Neural cell (in vitro differentiated cells): Measurements from ENCODE around the gene ZNF346. TPM values are rescaled to one million over a fixed set of nuclear protein-coding genes. Genes with fewer than 3 reads are reported as not detected.

Source experiments
- H2AFZ ChIP-seq: fragments of 200-600, 300-800 bp; sonication (generic), shearing (Covaris generic); 2 replicates; pipeline ENCODE4 v1.6.0; 2014; ENCODE audit warnings: low read depth, mild to moderate bottlenecking, antibody characterized with exemption, low read length, moderate library complexity
- H3F3A ChIP-seq: fragments of 200-600 bp; shearing (Covaris generic); 2 replicates; pipeline ENCODE4 v1.6.1; 2016; ENCODE audit warnings: mild to moderate bottlenecking, moderate library complexity, mixed read lengths, antibody characterized with exemption, low read length; ENCODE audit not compliant: insufficient read depth, poor library complexity, severe bottlenecking
- H3K27ac ChIP-seq: fragments of 200-600, 300-800 bp; sonication (generic), shearing (Covaris generic); 2 replicates; pipeline ENCODE4 v1.5.1; 2014; ENCODE audit warnings: mild to moderate bottlenecking, low read length, moderate library complexity
- H3K27me3 ChIP-seq: fragments of 300-800, 200-600 bp; sonication (generic), shearing (Covaris generic); 2 replicates; pipeline ENCODE4 v1.6.0; 2014; ENCODE audit warnings: mild to moderate bottlenecking, low read depth, low read length, moderate library complexity; ENCODE audit not compliant: insufficient read depth
- H3K36me3 ChIP-seq: fragments of 300-800, 200-600 bp; sonication (generic), shearing (Covaris generic); 2 replicates; pipeline ENCODE4 v1.5.1; 2014; ENCODE audit warnings: mild to moderate bottlenecking, antibody characterized with exemption, low read length, moderate library complexity; ENCODE audit not compliant: insufficient read depth
- H3K4me2 ChIP-seq: fragments of 300-800, 200-600 bp; sonication (generic), shearing (Covaris generic); 2 replicates; pipeline ENCODE4 v1.6.0; 2014; ENCODE audit warnings: mild to moderate bottlenecking, low read length
- H3K4me3 ChIP-seq: fragments of 300-800, 200-600 bp; sonication (generic), shearing (Covaris generic); 2 replicates; pipeline ENCODE4 v1.5.1; 2014; ENCODE audit warnings: mild to moderate bottlenecking, low read length, moderate library complexity
- H3K79me2 ChIP-seq: fragments of 200-600 bp; shearing (Covaris generic); replicated peaks from 2 replicates; pipeline ENCODE4 v1.6.0; 2014; ENCODE audit warnings: mild to moderate bottlenecking, low read length, moderate library complexity; ENCODE audit not compliant: insufficient read depth
- H3K9ac ChIP-seq: fragments of 300-800, 200-600 bp; sonication (generic), shearing (Covaris generic); 2 replicates; pipeline ENCODE4 v1.6.1; 2016; ENCODE audit warnings: mild to moderate bottlenecking, low read length, mixed read lengths
- H3K9me2 ChIP-seq: fragments of 200-600 bp; shearing (Covaris generic); 2 replicates; pipeline ENCODE4 v1.6.1; 2016; ENCODE audit warnings: mild to moderate bottlenecking, low read length, mixed read lengths; ENCODE audit not compliant: insufficient read depth
- H3K9me3 ChIP-seq: fragments of 200-600, 300-800 bp; sonication (generic), shearing (Covaris generic); 2 replicates; pipeline ENCODE4 v1.6.1; 2016; ENCODE audit warnings: mild to moderate bottlenecking, mixed run types, low read length, moderate library complexity, mixed read lengths
- H4K20me1 ChIP-seq: fragments of 200-600 bp; shearing (Covaris generic); 2 replicates; pipeline ENCODE4 v1.6.1; 2016; ENCODE audit warnings: mild to moderate bottlenecking, mixed run types; ENCODE audit not compliant: insufficient read depth
- CTCF ChIP-seq: fragments of 450-650 bp; IDR thresholded peaks from 2 replicates; pipeline ENCODE4 v1.5.1; 2014; ENCODE audit warnings: antibody characterized with exemption, mild to moderate bottlenecking, moderate library complexity; ENCODE audit not compliant: poor library complexity, severe bottlenecking
- EP300 ChIP-seq: fragments of 450-650 bp; conservative IDR thresholded peaks from 2 replicates; pipeline ENCODE4 v1.6.1; 2014; ENCODE audit warnings: antibody characterized with exemption, mild to moderate bottlenecking, moderate library complexity; ENCODE audit not compliant: poor library complexity, severe bottlenecking
- EZH2 ChIP-seq: fragments of 200-600, 300-800 bp; shearing (Covaris generic), sonication (generic); IDR thresholded peaks from 2 replicates; pipeline ENCODE4 v1.6.1; 2014; ENCODE audit warnings: antibody characterized with exemption, low read length, borderline replicate concordance, mild to moderate bottlenecking; ENCODE audit not compliant: insufficient read depth, poor library complexity, severe bottlenecking
- MXI1 ChIP-seq: fragments of 450-650 bp; conservative IDR thresholded peaks from 2 replicates; pipeline ENCODE4 v1.6.1; 2014; ENCODE audit warnings: antibody characterized with exemption, mild to moderate bottlenecking; ENCODE audit not compliant: poor library complexity, severe bottlenecking
- POLR2AphosphoS5 ChIP-seq: IDR thresholded peaks from 2 replicates; pipeline ENCODE4 v1.6.1; 2012
- RAD21 ChIP-seq: fragments of 450-650 bp; conservative IDR thresholded peaks from 2 replicates; pipeline ENCODE4 v1.6.1; 2014; ENCODE audit warnings: antibody characterized with exemption, mild to moderate bottlenecking, moderate library complexity
- REST ChIP-seq: IDR thresholded peaks from 2 replicates; pipeline ENCODE4 v1.6.1; 2012; ENCODE audit warnings: borderline replicate concordance
- SMC3 ChIP-seq: fragments of 450-650 bp; conservative IDR thresholded peaks from 2 replicates; pipeline ENCODE4 v1.6.1; 2014; ENCODE audit warnings: antibody characterized with exemption, mild to moderate bottlenecking, moderate library complexity; ENCODE audit not compliant: poor library complexity
- TAF1 ChIP-seq: IDR thresholded peaks from 2 replicates; pipeline ENCODE4 v1.6.1; 2012; ENCODE audit warnings: low read depth
- polyA plus RNA-seq: library from polyadenylated mRNA; depleted of rRNA; stranded (reverse); fragments of >200 nt; gene quantifications from 2 replicates; pipeline ENCODE4 v1.2.3, GENCODE V29; 2014

Gene ZNF346
- polyA plus RNA-seq, 1 donor from 2014 or later, result 40.1 TPM

- no peaks in the 10 kb centered on the region for H3K9me2 ChIP-seq
- no peak overlapping the region for H2AFZ ChIP-seq
These were observed 4.2 kb upstream of the ZNF346 start for GRCh38 chr5:177018341-177018740.

GRCh38 chr5:177020033-177020432 is 2.5 kb upstream of the ZNF346 start:
- no peaks in the 10 kb centered on the region for H4K20me1 ChIP-seq
- H3K79me2 ChIP-seq, result peaks cover 14% of the 10 kb centered on the region
- no peak overlapping the region for H3K4me3 ChIP-seq
- no peaks in the 10 kb centered on the region for H3K9me3 ChIP-seq
- H3K27me3 ChIP-seq, result no peaks in the 10 kb centered on the region
- H2AFZ ChIP-seq, result no peak overlapping the region
- H3K9ac ChIP-seq, result no peak overlapping the region
- TF ChIP-seq REST, result no peak
- no peak for TF ChIP-seq MXI1
- TF ChIP-seq POLR2AphosphoS5, result no peak
- TF ChIP-seq EP300, result no peak
- no peak for TF ChIP-seq RAD21
- no peak for TF ChIP-seq TAF1
- TF ChIP-seq EZH2, result no peak
- H3K27ac ChIP-seq, result no peak overlapping the region
- H3K9me2 ChIP-seq, result no peaks in the 10 kb centered on the region
- no peak overlapping the region for H3K4me2 ChIP-seq
- no peaks in the 10 kb centered on the region for H3K36me3 ChIP-seq
- no peaks in the 10 kb centered on the region for H3F3A ChIP-seq

More at GRCh38 chr5:177018341-177018740, 4.2 kb upstream of the ZNF346 start:
- TF ChIP-seq EP300 (no peak), RAD21 (no peak), CTCF (no peak), TAF1 (no peak), REST (no peak), EZH2 (no peak), SMC3 (no peak), POLR2AphosphoS5 (no peak), MXI1 (no peak)
- H3F3A ChIP-seq, result no peaks in the 10 kb centered on the region
- no peak overlapping the region for H3K4me3 ChIP-seq
- no peaks in the 10 kb centered on the region for H3K36me3 ChIP-seq
- no peak overlapping the region for H3K4me2 ChIP-seq
- H3K79me2 ChIP-seq, result peaks cover 4% of the 10 kb centered on the region
- H4K20me1 ChIP-seq, result no peaks in the 10 kb centered on the region
- H3K9me3 ChIP-seq, result no peaks in the 10 kb centered on the region
- no peaks in the 10 kb centered on the region for H3K27me3 ChIP-seq
- peak overlapping the region; percentile 18 for H3K27ac ChIP-seq
- H3K9ac ChIP-seq, result no peak overlapping the region
